GM18519 (cell line): Measurements from ENCODE around the gene CDH4.
"Not testable (repeated sequence)": the region's sequence is repeated elsewhere in the genome, so short reads cannot be mapped to it uniquely, and the experiment has no call there.

Experiments
- ATAC-seq: cut with Tn5 transposase; IDR thresholded peaks from one replicate; pipeline ENCODE4 v1.9.1; 2021; ENCODE audit warnings: mild to moderate bottlenecking, moderate library complexity; ENCODE audit not compliant: unreplicated experiment, low FRiP score

CDH4 gene

DNA sequence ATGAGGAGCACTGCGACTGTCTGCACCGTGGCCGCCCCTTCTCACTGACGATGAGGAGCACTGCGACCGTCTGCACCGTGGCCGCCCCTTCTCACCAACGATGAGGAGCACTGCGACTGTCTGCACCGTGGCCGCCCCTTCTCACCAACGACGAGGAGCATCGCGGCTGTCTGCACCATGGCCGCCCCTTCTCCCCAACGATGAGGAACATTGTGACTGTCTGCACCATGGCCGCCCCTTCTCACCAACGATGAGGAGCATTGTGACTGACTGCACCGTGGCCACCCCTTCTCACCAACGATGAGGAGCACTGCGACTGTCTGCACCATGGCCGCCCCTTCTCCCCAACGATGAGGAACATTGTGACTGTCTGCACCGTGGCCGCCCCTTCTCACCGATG, 696.0 kb downstream of the CDH4 start:
- ATAC-seq = not testable (repeated sequence)

DNA sequence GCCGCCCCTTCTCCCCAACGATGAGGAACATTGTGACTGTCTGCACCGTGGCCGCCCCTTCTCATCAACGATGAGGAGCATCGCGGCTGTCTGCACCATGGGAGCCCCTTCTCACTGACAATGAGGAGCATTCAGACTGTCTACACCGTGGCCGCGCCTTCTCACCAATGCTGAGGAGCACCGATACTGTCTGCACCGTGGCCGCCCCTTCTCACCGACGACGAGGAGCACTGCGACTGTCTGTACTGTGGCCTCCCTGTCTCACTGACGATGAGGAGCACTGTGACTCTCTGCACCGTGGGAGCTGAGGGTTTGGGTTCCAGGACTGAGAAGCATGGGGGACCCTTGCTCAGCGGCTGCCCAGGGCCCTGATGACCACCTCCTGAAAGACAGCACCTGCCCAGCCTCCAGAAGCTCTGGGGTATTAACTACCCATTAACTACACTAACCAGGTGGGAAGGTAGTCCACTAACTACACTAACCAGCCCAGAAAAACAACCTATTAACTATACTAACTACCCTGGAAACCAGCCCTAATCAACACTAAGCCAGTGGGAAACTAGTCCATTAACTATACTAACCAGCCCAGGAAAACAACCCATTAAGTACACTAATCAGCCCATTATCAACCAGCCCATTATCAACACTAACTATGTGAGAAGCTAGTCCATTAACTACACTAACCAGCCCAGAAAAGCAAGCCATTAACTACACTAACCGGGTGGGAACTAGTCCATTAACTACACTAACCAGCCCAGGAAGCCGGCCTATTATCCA, 696.7 kb downstream of the CDH4 start:
- ATAC-seq = no peak

DNA sequence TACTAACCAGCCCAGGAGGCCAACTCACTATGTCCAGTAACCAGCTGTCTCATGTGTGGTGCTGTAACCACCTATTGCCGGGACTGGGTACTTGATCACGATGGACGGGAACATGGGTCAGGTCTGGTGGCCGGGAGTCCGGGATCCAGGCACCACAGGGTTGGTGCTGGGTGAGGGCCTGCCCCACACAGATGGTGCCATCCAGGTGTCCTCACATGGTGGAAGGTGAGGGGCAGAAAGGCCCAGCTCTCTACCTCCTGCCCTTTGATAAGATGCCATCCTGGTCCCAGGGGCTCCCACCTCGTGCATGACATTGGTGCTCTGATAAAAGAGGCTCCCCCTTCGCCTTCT, 697.3 kb downstream of the CDH4 start:
- ATAC-seq = no peak

DNA sequence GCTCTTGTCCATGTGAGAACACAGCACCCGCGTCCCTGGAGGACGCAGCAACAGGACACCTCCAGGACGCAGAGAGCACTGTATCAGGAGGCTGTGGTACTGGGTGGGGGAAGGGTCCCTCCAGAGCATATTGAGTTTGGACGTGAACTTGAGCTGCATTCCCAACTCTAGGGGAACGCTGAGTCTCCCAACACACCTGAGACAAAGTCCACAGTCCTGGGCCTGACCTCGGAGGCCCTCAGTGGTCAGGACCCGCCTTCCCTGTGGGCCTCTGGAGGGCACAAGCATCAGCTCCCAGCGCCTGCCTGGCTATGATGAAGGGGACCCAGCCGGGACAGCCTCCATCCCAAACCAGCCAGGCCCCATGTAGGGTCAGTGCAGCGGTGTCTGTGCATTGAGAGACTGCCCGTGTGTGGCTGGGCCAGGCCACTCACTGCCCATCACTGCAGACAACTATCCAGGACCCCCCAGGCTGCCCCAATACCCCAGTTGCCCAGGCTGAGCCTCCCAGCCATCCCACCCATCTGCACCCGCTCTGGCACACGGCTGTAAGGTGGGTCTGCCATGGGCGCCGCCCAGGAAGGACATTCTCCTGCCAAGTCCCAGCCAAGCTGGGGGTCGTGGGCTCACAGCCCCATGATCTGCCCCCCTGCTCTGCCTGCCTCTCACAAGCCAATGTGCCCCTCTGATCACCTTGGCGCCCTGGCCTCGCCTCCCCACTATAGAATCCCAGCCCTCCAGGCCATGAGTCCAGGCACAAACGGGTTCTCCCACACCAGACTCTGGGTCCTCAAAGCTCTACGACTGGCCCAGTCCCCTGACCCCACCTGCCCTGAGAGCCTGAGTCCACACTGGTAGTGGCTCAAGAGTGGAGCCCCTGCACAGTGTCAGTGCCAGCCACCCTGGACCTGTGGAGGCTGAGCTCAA, 697.9 kb downstream of the CDH4 start:
- ATAC-seq = no peak

DNA sequence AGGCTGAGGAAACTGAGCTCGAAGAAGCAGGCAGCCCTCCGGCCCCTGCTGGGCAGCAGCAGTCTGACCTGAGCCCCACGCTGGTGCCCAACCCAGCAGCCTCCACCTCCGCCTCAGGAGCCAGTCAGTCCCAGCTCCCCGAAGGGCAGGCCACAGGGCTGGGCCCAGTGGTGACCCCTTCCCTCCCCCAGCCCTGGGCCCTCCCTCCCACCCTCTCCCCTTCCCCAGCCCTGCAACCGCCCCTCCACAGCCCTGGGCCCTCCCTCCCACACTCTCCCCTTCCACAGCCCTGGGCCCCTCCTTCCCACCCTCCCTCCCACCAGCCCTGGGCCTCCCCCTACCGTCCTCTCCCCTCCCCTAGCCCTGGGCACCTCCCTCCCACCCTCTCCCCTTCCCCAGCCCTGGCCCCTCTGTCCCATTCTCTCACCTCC, 698.6 kb downstream of the CDH4 start:
- no peak for ATAC-seq

DNA sequence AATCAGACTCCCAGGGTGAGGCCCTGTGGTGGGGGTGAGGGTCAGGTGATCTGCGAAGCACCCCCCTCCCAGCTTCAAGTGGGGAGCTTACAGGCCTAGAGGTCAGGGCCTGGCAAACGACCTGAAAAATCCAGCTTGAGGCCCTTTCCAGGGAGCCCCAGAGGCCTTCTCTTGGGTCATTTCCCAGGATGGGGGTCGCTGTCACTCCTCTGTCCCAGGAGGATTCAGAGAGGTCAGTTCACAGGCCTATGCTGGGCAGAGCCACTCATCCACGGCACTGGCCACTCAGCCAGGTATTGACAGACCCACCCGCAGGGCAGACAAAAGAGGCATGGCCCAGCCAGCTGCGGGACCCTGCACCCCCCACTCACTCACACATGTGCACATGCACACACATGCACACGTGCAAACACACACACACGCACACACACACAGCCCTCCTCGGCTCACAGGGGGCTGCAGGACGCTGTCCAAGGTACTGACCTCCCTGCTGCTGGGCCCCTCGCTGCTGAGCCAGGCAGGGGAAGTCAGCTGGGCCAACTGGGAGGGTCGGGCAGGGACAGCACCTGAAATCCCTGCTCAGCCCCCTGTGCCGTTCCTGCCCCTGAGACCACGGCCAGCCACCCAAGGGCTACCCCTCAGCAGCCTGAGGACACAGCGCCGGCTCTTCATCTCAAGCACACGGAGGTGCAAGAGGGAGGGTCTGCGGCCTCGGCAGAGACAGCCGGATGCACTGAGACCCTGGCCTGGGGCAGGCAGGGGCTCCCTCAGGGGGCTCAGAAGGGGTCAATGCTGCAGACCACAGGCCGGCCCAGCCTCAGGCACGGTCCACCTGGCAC, 699.9 kb downstream of the CDH4 start:
- no peak for ATAC-seq

DNA sequence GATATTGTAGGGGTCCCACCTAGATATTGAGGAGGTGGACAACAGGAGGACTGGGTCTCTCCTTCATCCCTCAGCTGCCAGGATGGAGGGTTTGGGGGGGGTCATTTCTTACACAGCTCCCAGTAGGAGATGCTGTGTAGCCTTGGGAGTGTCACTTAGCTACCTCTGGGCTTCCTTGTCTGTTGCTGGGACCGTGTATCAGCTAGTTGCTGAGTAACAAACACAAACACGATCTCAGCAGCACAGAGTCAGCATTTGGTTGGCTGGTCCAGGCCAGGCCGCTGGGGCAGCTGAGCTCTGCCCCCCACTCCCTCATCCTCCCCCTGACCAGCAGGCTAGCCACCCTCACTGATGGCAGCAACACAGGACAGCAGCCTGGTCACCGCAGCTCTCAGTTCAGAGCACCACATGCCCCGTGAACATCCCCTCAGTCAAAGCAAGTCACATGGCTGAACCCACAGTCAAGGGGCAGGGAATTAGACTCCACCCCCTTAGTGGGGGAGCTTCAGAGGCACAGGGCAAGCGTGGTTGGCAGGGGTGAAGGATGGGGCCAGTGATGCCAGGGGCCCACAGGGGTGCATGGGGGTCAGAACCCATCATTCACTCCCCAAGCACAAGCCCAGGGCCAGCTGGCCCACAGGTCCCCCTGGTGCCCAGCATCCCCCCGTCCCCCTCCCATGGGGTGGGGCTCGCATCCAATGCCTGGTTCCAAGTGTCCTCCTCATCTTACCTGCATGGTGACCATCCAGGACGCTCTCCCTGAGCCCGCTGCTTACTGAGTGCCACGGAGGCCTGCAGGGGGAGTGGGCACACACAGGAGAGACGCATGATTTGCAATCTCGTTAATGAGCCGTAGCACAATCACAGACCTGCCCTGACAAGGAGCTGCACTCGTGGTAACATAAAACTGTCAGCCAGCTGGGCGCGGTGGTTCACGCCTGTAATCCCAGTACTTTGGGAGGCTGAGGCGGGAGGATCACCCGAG, 701.3 kb downstream of the CDH4 start:
- ATAC-seq = no peak

DNA sequence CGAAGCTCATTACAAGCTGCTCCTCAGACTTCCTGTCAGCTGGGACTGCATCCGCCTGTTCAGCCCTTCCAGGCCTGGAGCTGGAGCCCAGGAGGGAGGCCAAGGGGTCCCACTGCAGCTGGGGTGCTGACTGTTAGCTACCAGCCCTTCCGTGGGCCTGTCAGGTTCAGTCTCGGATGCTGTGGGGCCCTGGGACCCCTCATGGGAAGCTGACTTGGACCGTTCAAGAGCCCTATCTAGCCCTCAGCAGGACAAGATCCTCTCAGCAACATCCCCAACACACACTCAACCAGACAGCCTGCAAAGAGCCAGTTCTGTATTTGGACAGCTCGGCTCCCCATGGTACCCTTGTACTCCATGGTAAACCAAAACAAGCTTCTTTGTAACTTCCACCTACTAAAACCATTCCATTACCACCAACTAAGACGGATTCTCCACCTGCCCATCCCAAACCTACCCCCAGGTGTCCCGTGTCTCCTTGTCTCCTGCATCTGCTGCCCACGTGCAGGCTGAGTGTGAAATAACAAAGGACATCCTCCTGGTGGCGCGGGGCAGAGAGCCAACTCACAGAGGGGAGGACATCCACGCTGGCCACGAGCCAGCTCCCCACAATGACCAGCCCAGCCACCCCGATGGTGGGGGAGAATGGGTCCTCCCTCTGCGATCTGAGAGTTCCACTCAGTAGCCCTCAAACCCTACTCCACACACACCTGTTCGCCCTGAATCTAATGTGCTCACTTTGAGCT, 702.4 kb downstream of the CDH4 start:
- ATAC-seq = no peak

DNA sequence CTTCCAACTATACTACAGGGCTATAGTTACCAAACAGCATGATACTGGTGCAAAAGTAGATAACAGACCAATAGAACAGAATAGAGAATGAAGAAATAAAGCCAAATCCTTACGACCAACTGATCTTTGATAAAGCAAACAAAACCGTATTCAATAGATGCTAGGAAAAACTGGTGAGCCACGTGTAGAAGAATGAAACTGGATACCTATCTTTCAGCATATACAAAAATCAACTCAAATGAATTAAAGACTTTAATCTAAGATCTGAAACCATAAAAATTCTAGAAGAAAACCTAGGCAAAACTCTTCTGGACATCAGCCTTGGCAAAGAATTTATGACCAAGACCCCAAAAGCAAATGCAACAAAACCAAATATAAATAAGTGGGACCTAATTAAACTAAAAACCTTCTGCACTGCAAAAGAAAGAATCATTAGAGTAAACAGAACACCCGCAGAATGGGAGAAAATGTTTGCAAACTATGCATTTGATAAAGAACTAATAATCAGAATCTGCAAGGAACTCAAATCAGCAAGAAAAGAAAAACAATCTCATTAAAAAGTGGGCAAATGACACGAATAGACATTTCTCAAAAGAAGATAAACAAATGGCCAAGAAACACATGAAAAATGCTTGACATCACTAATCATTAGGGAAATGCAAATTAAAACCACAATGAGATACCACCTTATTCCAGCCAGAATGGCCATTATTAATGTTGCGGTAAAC, 703.8 kb downstream of the CDH4 start:
- ATAC-seq = no peak

DNA sequence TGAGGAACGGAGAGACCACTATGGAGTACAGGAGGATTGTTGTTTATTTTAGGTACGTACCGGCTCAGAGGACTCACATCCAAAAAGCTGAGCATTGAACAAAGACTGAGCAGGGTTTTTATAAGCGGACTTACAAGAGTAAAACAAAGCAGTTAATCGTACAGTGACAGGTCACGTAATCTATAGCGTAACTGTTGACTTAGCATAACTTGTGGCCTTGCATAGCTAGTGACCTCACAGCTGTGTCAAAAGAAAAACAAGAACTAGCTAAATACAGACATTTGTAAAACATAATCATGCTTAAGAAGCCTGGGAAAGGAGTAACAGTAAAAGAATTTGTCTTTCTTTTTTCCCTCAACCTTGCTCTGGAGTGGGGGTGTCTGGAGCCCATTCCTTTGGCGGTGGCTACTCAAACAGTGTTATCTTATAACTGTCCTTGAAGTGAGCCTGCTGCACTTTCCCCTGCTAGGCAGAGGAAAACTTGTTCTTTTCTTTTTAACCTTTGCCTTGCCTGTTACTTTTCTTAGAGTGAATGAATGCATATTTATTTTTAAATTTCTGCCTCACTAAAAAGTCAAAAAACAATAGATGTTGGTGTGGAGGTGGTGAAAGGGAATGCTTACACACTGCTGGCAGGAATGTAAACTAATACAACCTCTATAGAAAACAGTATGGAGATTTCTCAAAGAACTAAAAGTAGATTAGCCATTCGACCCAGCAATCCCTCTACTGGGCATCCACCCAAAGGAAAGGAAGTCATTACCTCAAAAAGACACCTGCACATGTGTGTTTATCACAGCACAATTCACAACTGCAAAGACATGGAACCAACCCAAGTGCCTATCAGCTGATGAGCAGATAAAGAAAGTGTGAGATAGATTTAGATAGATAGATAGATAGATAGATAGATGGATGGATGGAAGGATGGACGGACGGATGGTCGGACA, 704.6 kb downstream of the CDH4 start:
- no peak for ATAC-seq

DNA sequence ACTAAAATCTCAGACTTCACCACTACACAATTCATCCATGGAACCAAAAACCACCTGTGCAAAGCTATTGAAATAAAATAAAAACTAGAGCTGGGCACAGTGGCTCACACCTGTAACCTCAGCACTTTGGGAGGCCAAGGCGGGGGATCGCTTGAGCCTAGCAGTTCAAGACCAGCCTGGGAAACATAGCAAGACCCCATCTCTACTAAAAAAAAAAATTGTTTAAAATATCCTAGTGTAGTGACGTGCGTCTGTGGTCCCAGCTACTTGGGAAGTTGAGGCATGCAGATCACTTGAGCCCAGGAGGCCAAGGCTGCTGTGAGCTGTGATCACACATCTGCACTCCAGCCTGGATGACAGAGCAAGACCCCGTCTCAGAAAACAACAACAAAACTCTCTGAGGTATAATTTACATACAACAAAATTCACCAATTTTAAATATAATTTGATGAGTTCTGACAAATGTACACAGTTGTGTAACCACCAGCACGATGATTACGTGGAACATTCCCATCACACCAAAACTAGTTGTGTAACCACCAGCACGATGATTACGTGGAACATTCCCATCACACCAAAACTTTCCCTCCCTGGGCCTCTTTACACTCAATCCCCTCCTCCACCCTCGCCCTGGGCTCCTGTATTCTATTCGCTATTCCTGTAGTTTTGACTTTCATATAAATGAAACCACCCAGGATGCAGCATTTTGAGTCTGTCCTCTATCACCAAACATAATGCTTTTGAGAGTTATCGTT, 706.1 kb downstream of the CDH4 start:
- ATAC-seq = no peak

DNA sequence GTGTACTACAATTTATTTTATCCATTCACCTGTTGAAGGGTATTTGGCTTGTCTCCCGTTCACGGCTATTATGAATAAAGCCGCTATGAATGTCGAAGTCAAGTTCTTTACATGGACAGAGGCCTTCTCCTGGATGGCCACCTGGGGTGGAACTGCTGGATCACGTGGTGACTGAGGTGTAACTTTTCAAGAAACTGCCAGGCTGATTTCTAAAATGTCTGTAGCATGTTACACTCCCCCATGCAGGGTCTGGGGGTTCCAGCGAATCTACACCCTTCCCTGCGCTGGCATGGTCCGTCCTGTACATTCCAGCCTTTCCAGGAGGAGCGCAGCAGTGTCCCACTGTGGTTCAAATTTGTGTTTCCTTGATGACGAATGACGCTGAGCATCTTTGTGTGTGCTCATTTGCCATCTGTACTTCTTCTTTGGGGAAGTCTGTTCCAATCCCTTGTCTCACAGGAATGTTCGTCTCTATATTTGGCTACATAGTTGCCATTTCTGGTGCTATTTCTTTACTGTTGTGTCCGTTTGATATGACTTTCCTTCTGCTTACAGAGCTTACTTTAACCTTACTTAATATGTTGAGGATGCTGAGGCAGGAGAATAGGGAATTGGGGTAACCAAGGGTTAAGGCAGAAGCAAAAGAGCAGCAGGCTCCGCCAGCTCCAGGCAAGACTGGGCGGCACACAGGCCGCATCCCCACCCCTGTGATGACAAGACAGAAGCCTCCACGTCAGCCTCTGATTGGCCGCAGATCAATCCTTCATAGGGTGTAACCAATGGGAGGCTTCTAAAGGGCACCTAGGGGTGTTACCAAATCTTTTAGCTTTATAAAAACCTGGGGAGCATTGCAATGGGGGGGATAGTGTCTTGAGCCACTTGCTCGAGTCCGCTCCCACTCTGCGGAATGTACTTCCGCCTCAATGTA, 707.0 kb downstream of the CDH4 start:
- ATAC-seq = no peak

DNA sequence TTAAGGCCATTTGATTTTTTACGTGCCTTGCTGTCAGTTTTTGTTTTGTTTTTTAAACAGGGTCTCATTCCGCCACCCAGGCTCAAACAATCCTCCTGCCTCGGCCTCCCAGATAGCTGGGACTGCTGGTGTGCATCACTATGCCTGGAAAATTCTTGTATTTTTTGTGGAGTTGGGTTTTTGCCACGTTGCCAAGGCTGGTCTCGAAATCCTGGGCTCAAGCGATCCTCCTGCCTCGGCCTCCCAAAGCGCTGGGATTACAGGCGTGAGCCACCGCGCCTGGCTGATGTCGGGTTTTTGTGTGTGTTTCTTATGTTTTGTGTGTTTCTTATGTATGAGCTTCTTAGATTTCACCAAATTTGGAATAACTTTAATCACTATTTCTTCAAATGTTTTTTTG, 708.8 kb downstream of the CDH4 start:
- ATAC-seq = no peak

DNA sequence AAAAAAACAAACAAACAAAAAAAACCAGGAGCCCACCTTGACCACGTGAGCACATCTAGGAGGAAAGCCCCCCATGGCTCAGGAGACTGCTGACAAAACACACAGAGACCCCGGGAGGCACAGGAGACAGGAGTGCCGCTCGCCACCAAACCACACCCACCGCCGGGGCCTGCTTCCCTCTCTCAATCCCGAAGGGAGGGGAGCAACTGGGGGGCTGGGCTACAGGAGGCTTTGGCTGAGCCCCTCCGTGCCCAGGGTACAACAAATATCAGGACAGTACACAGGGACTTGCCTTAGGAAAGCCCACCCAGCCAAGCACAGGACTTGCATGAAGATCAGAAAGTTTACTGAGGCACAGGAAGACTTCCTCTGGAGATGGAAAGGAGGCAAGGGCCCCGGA, 711.1 kb downstream of the CDH4 start:
- no peak for ATAC-seq

DNA sequence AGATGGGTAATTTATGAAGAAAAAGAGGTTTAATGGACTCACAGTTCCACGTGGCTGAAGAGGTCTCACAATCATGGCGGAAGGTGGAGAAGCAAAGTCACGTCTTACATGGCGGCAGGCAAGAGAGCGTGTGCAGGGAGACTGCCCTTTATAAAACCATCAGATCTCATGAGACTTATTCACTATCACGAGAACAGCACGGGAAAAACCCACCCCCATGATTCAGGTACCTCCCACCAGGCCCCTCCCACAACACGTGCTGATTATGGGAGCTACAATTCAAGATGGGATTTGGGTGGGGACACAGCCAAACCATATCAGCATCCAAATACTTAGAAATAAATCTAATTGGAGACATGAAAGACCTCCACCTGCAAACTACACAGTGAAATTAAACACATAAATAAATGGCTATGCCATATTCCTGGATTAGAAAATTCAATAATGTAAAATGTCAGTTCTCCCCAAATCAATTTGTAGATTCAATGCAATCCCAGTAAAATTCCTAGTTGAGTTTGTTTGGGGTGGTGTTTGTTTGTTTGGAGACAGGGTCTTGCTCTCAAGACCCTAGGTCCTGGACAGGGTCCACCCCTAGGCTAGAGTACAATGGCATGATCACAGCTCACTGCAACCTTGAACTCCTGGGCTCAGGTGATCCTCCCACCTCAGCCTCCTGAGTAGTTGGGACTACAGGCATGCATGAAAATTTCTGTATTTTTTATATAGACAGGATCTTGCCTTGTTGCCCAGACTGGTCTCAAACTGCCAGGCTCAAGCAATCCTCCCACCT, 712.0 kb downstream of the CDH4 start:
- ATAC-seq = no peak
